Measurements from ENCODE around the gene GREM2.

Gene GREM2

DNA sequence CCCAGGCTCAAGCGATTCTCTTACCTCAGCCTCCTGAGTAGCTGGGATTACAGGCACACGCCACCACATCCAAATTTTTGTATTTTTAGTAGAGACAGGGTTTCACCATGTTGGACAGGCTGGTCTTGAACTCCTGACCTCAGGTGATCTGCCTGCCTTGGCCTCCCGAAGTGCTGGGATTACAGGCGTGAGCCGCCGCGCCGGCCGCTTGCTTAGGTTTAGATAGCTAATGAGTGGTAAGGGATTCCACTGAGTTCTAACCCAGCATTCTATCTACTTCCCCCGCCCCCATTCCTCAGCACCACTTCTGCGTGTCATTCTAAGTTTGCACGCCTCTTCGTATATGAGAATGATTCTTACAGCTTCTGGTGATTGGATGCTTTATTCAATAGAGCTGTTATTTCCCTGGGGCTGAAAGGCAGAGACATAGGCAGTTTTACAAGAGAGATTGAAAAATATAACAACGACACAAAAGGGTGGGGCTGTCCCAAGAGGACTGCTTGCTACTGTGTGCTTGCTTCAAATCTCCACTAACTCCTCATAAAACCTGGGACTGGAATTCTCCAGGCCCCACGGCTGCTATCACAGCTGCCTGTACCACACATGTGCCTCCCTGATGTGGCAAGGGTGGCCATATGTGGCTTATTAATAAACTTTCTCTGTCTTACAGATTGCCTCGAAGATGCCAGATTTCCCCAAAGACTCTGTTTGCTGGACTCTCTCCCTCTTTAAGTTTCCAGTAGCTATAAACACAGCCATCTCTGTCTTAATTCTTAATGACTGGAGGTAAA is 23.7 kb upstream of the GREM2 start:
- Histone ChIP-seq H3K4me1 (ENCODE audit: control insufficient read depth, insufficient read depth, low read length, poor library complexity, severe bottlenecking) (no peaks in the 10 kb centered on the region), H3K36me3 (ENCODE audit: control insufficient read depth, insufficient read depth, low read length) (no peaks in the 10 kb centered on the region), H3K27ac (ENCODE audit: low read depth, low read length, severe bottlenecking) (no peak overlapping the region), H3K4me3 (ENCODE audit: extremely low read depth, insufficient read depth, low read length, poor library complexity, severe bottlenecking) (no peak overlapping the region), H3K9me3 (ENCODE audit: control insufficient read depth, low read length) (no peaks in the 10 kb centered on the region)
- WGBS, 2 experiments (ENCODE audit: insufficient coverage in 2 of 2): 87 to 95% methylated on average over 4 to 7 of the region's 16 CpGs

DNA sequence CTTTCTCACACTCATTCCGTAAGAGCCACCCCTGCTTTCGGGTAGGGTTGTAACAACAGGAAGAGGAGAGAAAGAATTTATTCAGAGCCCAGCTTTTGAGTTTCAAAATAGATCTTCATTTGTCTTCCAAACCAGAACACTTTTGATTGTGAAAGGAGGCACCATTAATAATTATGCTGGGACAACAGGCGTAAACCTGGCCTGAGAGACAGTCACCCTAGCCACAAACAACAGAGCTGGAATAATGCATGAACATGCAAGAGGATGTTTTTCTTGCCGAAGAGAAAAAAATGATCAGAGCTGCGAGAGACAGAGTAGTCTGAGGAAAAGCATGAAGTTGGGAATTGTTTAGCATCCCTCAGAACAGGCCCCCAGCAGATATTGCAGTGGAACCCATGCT is 18.5 kb upstream of the GREM2 start:
- Histone ChIP-seq H3K9me3 (ENCODE audit: control insufficient read depth, low read length) (no peaks in the 10 kb centered on the region), H3K4me3 (ENCODE audit: extremely low read depth, insufficient read depth, low read length, poor library complexity, severe bottlenecking) (no peak overlapping the region), H3K27ac (ENCODE audit: low read depth, low read length, severe bottlenecking) (no peak overlapping the region), H3K36me3 (ENCODE audit: control insufficient read depth, insufficient read depth, low read length) (no peaks in the 10 kb centered on the region), H3K4me1 (ENCODE audit: control insufficient read depth, insufficient read depth, low read length, poor library complexity, severe bottlenecking) (no peaks in the 10 kb centered on the region)
- WGBS, 2 experiments (ENCODE audit: insufficient coverage in 2 of 2): 91 to 96% methylated on average over 2 to 4 of the region's 5 CpGs

DNA sequence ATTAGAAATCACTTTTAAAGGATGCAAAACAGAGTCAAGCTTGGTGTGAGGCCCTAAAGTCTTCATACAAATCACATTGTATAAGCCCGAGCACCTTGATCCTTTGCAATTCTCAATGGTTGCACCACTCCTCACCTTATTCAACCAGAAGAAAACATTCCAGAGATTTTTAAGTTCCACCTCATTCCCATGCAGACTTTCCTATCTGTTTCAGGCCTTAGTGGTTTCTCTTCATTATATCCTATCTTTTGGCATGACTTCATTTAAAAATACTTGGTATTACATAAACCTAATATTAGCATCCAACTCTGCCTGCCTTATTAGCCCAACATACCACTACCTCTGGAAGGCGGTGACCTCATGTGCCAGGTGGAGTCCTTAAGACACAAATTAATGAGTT is 9.3 kb upstream of the GREM2 start:
- 85 to 93% methylated on average over 1 to 2 of the region's 2 CpGs for WGBS, 2 experiments (ENCODE audit: insufficient coverage in 2 of 2)
- H3K4me3 ChIP-seq (ENCODE audit: extremely low read depth, insufficient read depth, low read length, poor library complexity, severe bottlenecking): no peak overlapping the region
- no peak overlapping the region for H3K27ac ChIP-seq (ENCODE audit: low read depth, low read length, severe bottlenecking)
- no peaks in the 10 kb centered on the region for H3K9me3 ChIP-seq (ENCODE audit: control insufficient read depth, low read length)
- no peaks in the 10 kb centered on the region for H3K36me3 ChIP-seq (ENCODE audit: control insufficient read depth, insufficient read depth, low read length)
- peaks cover 6% of the 10 kb centered on the region for H3K4me1 ChIP-seq (ENCODE audit: control insufficient read depth, insufficient read depth, low read length, poor library complexity, severe bottlenecking)

DNA sequence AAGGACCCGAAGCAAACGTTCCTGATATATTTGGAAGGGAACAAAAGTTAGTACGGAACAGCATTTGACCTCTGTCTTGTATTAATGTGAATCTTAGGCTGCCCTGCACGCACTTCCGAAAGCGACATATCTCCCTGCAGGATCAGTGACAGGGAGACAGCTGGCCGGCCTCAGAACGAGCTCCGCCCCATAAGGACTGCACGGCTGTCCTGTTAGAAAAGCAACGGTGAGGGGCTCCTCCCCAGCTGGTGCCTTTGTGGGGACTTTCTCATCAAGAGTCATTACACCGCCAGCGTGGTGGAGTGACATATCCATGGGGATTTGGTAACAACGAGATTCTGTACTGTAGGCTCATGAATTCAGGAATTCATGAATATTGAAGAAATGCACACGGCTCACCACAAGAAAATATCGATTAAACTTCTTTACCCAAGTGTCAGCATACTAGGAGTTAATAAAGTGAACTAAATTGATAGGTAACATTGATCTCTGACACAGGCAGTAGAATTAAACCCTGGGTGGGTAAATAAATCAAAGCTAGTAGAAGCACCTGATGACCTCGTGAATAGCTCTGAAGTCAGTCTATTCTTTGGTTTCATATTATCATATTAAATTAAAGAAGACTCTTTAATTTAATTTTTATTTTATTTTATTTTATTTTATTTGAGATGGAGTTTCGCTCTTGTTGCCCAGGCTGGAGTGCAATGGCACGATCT is 8.1 kb upstream of the GREM2 start:
- H3K9me3 ChIP-seq (ENCODE audit: control insufficient read depth, low read length): no peaks in the 10 kb centered on the region
- H3K4me1 ChIP-seq (ENCODE audit: control insufficient read depth, insufficient read depth, low read length, poor library complexity, severe bottlenecking): peaks cover 6% of the 10 kb centered on the region
- no peak overlapping the region for H3K4me3 ChIP-seq (ENCODE audit: extremely low read depth, insufficient read depth, low read length, poor library complexity, severe bottlenecking)
- 79 to 87% methylated on average over 11 to 14 of the region's 19 CpGs for WGBS, 2 experiments (ENCODE audit: insufficient coverage in 2 of 2)
- no peak overlapping the region for H3K27ac ChIP-seq (ENCODE audit: low read depth, low read length, severe bottlenecking)
- H3K36me3 ChIP-seq (ENCODE audit: control insufficient read depth, insufficient read depth, low read length): no peaks in the 10 kb centered on the region

DNA sequence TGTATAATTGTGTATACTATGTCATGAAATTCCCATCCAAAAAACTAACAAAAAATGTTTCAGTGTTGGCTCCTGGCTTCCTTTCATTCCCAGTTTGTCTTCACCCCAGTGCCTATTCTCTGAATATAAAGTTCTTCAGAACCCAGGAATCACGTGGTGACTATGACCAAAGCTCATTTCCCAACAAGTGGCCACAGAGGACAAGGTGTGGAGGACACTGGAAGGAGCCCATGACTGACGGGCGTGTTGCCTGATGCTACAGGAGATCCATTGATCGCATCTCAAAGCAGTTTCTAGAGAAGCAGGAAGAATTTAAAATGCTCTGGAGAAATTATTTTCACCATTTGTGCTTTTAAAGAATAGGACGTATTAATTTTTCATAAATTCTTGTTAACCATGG is 7.4 kb upstream of the GREM2 start:
- no peak overlapping the region for H3K4me3 ChIP-seq (ENCODE audit: extremely low read depth, insufficient read depth, low read length, poor library complexity, severe bottlenecking)
- 100% methylated on average over 4 of the region's 5 CpGs; no CpG with 5 or more reads in 1 of the 2 experiments for WGBS, 2 experiments (ENCODE audit: insufficient coverage in 2 of 2)
- H3K36me3 ChIP-seq (ENCODE audit: control insufficient read depth, insufficient read depth, low read length): no peaks in the 10 kb centered on the region
- peaks cover 6% of the 10 kb centered on the region for H3K4me1 ChIP-seq (ENCODE audit: control insufficient read depth, insufficient read depth, low read length, poor library complexity, severe bottlenecking)
- no peak overlapping the region for H3K27ac ChIP-seq (ENCODE audit: low read depth, low read length, severe bottlenecking)
- no peaks in the 10 kb centered on the region for H3K9me3 ChIP-seq (ENCODE audit: control insufficient read depth, low read length)

DNA sequence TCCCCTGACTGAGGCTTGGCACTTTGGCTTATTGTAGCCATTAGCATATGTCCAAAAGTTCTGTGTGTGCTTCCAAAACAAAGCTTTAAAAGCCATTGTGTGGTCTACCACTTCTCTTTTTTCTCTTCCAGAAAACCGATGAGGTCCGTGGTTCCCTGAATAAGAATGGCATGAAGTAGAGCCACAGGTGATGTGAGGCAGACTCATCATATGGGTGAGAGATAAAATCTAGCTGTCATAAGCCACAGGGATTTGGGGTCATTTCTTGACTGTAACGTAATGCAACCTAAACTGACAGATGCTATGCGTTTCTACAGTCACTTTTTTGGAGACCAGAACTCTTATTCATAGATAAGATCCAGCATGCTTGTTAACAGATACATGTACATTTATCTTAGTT is 7.0 kb upstream of the GREM2 start:
- Histone ChIP-seq H3K4me1 (ENCODE audit: control insufficient read depth, insufficient read depth, low read length, poor library complexity, severe bottlenecking) (peaks cover 6% of the 10 kb centered on the region), H3K27ac (ENCODE audit: low read depth, low read length, severe bottlenecking) (no peak overlapping the region), H3K4me3 (ENCODE audit: extremely low read depth, insufficient read depth, low read length, poor library complexity, severe bottlenecking) (no peak overlapping the region), H3K36me3 (ENCODE audit: control insufficient read depth, insufficient read depth, low read length) (no peaks in the 10 kb centered on the region), H3K9me3 (ENCODE audit: control insufficient read depth, low read length) (no peaks in the 10 kb centered on the region)
- 81 to 93% methylated on average over 2 to 3 of the region's 4 CpGs for WGBS, 2 experiments (ENCODE audit: insufficient coverage in 2 of 2)

DNA sequence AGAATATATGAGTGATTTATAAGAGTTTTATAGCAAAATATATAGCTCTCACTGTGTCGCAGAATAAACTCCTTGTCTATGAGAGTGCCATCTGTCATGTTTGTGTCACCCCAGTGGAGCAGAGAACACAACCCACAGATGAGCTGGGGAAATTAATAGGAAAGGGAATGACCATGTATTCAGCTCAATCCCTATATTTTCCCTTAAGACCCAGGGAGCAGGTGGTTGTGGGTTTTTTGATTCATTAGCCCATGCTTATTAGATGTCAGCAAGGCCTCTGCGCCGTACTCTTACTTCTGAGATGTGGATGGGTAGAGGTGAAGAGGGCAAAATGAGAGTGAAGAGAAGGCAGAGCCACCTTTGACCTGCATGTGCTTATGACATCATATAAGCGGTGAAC is 4.1 kb upstream of the GREM2 start:
- Histone ChIP-seq H3K27ac (ENCODE audit: low read depth, low read length, severe bottlenecking) (no peak overlapping the region), H3K4me1 (ENCODE audit: control insufficient read depth, insufficient read depth, low read length, poor library complexity, severe bottlenecking) (peaks cover 5% of the 10 kb centered on the region), H3K36me3 (ENCODE audit: control insufficient read depth, insufficient read depth, low read length) (no peaks in the 10 kb centered on the region), H3K9me3 (ENCODE audit: control insufficient read depth, low read length) (no peaks in the 10 kb centered on the region), H3K4me3 (ENCODE audit: extremely low read depth, insufficient read depth, low read length, poor library complexity, severe bottlenecking) (no peak overlapping the region)
- 100% methylated on average over 3 of the region's 4 CpGs for WGBS, 2 experiments (ENCODE audit: insufficient coverage in 2 of 2)

DNA sequence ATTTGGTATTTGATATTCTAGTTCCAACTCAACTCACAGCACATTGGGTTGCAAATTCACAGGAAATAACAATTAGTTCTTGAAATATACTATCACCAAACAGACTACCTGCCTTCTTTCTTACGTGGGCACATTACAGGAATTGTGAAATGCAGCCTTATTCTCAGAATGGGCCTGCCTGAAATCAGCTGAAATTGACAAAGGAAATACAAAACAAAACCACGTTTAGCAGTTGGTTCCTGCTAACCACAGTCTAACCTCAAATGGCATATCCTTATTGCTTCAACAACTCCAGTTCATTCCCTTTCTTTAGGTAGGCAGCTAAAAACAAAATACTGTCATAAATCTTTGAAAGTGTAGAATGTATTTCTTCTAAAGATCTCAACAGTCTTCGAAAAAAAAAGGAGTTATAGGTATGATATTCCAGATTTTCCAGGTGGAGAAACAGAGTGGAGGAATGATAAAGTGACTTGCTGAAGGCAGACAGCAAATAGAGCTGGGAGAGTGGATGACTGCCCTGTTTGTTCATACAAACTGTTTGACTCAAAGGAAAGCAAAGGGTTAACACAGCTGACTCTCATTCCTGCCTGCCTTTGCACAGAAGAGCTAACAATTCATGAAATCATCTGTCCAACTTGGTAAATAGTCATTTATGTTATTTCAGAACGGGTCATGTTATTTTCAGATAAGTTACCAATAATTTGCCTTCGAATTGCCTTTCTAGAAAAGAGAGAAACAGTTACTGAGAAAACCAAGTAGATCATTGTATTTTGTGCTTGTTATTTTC is 1.6 kb upstream of the GREM2 start:
- H3K4me1 ChIP-seq (ENCODE audit: control insufficient read depth, insufficient read depth, low read length, poor library complexity, severe bottlenecking): peaks cover 13% of the 10 kb centered on the region
- no peaks in the 10 kb centered on the region for H3K9me3 ChIP-seq (ENCODE audit: control insufficient read depth, low read length)
- H3K36me3 ChIP-seq (ENCODE audit: control insufficient read depth, insufficient read depth, low read length): no peaks in the 10 kb centered on the region
- WGBS, 2 experiments (ENCODE audit: insufficient coverage in 2 of 2): 69 to 74% methylated on average over 2 to 4 of the region's 5 CpGs
- H3K27ac ChIP-seq (ENCODE audit: low read depth, low read length, severe bottlenecking): no peak overlapping the region
- H3K4me3 ChIP-seq (ENCODE audit: extremely low read depth, insufficient read depth, low read length, poor library complexity, severe bottlenecking): no peak overlapping the region

DNA sequence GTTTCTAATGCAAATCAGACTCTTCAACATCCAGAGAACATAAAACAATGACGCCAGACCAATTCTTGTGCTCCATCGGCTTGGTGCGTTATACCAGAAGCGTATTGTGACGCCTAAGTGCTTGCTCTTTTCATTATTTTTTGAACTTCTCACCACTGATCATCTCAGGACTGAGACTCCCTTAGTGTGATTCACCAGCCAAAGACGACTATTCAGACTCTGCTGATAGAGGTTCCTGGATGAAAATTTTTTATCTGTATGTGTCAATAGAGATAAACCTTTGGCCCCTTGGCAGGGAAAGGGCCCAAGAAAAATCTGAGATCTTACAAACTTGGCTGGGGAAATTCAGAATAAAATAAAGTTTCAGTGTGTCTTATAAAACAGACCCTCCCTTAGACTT is 856 bp upstream of the GREM2 start:
- 83 to 91% methylated on average over 4 to 5 of the region's 6 CpGs for WGBS, 2 experiments (ENCODE audit: insufficient coverage in 2 of 2)
- Histone ChIP-seq H3K36me3 (ENCODE audit: control insufficient read depth, insufficient read depth, low read length) (no peaks in the 10 kb centered on the region), H3K9me3 (ENCODE audit: control insufficient read depth, low read length) (no peaks in the 10 kb centered on the region), H3K27ac (ENCODE audit: low read depth, low read length, severe bottlenecking) (no peak overlapping the region), H3K4me3 (ENCODE audit: extremely low read depth, insufficient read depth, low read length, poor library complexity, severe bottlenecking) (no peak overlapping the region), H3K4me1 (ENCODE audit: control insufficient read depth, insufficient read depth, low read length, poor library complexity, severe bottlenecking) (peaks cover 13% of the 10 kb centered on the region)

DNA sequence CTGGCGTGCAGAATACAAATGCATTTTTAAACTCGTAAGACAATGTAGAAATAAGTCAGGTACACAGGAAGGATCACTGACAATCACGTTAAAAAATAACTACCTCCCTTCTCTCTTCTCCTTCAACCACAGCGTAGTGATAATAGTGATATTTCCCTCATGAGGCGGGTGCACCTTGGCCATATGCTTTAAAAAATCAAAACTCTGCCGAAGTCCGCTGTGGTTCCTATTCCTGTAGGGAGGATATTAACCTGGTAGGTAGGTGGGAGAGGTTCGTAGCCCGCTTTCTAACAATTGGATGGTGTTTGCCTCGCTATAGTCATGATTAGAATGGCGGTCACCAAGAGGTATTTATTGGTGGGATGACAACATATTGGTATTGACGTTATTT is 732 bp downstream of the GREM2 start:
- Histone ChIP-seq H3K4me3 (ENCODE audit: extremely low read depth, insufficient read depth, low read length, poor library complexity, severe bottlenecking) (peak overlapping the region; percentile 48), H3K36me3 (ENCODE audit: control insufficient read depth, insufficient read depth, low read length) (no peaks in the 10 kb centered on the region), H3K27ac (ENCODE audit: low read depth, low read length, severe bottlenecking) (no peak overlapping the region), H3K4me1 (ENCODE audit: control insufficient read depth, insufficient read depth, low read length, poor library complexity, severe bottlenecking) (peaks cover 13% of the 10 kb centered on the region), H3K9me3 (ENCODE audit: control insufficient read depth, low read length) (no peaks in the 10 kb centered on the region)
- WGBS, 2 experiments (ENCODE audit: insufficient coverage in 2 of 2): 42 to 49% methylated on average over 8 to 9 of the region's 12 CpGs

Data from mesodermal cell (in vitro differentiated cells).